IPS-15b (cell line): ENCODE data around the gene SMC4.

Experiments
- H3K27me3 ChIP-seq: one replicate; pipeline ENCODE4 v1.6.1; 2013; ENCODE audit warnings: low read length; ENCODE audit not compliant: control insufficient read depth, insufficient read depth
- H3K36me3 ChIP-seq: one replicate; pipeline ENCODE4 v1.6.1; 2013; ENCODE audit warnings: low read length; ENCODE audit not compliant: control insufficient read depth, insufficient read depth
- H3K4me1 ChIP-seq: one replicate; pipeline ENCODE4 v1.6.1; 2013; ENCODE audit warnings: mild to moderate bottlenecking, low read length; ENCODE audit not compliant: control insufficient read depth, insufficient read depth
- H3K4me3 ChIP-seq: one replicate; pipeline ENCODE4 v1.5.1; 2013; ENCODE audit warnings: low read depth, low read length
- H3K9ac ChIP-seq: one replicate; pipeline ENCODE4 v1.6.1; 2013; ENCODE audit warnings: low read depth, mild to moderate bottlenecking, low read length
- H3K9me3 ChIP-seq: one replicate; pipeline ENCODE4 v1.6.1; 2013; ENCODE audit warnings: mild to moderate bottlenecking, low read length; ENCODE audit not compliant: control insufficient read depth, insufficient read depth

The SMC4 gene

DNA sequence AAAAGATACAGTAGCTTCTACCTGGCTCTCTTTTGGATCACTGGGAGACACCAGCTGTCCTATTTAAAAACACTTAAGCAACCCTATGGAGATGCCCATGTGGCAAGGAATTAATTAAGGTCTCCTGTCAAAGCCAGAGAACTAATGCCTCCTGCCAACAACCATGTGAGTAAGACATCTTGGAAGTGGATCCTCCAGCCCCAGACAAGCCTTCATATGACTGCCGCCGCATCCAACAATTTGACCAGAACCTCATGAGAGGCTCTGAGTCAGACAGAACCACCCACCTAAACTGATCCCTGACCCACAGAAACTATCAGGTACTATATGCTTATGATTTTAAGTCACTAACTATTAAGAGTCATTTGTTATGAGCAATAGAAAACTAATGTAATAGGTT is 22.8 kb upstream of the SMC4 start:
- Histone ChIP-seq H3K4me3 (no peak overlapping the region), H3K4me1 (peaks cover 7% of the 10 kb centered on the region), H3K9ac (no peak overlapping the region), H3K36me3 (no peaks in the 10 kb centered on the region), H3K27me3 (no peaks in the 10 kb centered on the region), H3K9me3 (no peaks in the 10 kb centered on the region)

DNA sequence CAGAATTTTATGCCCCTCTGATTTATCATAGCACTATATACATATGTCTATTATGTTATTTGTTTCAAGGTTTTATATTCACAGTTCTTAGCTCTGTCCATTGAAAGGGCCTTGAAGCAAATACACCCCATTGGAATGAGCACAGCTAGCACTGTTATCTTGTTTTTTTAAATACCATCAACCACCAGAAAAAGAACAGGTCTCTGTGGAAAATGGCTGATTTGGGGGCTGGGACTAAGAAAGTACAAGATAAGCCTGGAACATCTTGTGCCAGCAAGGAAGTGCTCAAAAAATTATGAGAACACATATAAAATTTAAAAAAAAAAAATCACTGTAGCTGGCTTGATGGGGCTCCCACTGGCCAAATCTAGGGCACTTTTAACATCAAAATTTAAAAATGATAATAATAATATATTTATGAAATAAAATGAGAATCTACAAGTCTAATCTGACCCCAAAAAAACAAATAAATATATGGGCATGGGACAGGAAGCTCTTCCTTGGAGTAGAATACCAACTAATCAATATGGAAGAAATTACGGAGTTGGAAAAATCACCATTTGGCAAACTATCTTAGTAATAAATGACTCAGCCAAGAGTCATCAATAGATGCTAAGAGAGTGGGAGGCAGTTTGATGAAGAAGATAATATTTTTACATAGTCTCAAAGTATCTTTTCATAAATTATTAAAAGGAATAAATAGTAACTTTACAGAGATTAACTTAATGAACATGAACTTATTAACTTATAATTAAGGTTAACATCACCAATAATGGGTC is 20.9 kb upstream of the SMC4 start:
- H3K4me3 ChIP-seq = no peak overlapping the region
- H3K9me3 ChIP-seq = no peaks in the 10 kb centered on the region
- peaks cover 7% of the 10 kb centered on the region for H3K4me1 ChIP-seq
- H3K36me3 ChIP-seq = no peaks in the 10 kb centered on the region
- H3K9ac ChIP-seq = no peak overlapping the region
- no peaks in the 10 kb centered on the region for H3K27me3 ChIP-seq

DNA sequence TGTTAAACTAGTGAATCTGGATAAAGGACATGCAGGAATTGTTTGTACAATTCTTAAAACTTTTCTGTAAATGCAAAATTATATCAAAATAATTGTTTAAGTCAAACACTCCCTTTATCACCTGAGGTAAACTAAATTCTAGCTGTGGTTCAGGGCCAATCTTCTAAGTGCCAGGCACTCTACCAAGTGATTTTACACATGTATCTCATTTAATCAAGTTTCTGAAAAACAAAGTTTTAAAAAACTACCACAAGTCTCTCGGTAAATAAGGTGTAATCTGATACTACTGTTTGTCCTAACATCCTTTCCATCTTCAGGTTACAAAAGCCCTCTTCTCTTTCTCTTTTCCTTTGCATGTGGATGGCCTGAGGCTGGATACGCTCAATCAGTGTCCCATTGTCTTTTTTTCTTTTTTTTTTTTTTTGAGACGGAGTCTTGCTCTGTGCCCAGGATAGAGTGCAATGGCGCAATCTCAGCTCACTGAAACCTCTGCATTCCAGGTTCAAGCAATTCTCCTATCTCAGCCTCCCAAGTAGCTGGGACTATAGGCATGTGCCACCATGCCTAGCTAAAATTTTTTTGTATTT is 19.7 kb upstream of the SMC4 start:
- Histone ChIP-seq H3K9me3 (no peaks in the 10 kb centered on the region), H3K9ac (no peak overlapping the region), H3K36me3 (no peaks in the 10 kb centered on the region), H3K4me3 (peak overlapping the region; percentile 16), H3K4me1 (peaks cover 7% of the 10 kb centered on the region), H3K27me3 (no peaks in the 10 kb centered on the region)

DNA sequence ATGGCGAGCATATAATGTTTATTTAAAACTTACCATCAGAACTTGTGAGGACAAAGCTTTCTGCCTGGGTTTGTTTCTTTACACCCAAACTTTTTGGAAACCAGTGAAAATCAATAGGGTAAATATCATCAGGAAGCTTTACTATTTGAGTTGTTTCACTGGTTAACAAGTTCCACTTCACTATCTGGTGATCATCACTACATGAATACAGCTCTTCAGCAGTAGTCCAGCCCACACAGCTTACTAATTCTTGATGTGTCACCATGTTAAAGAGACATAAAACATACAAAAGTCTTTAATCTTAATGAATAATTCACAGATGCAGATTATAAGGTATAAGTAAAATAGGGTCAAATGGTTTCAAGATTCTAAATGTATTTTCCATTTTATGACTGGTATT is 18.0 kb upstream of the SMC4 start:
- no peaks in the 10 kb centered on the region for H3K9me3 ChIP-seq
- no peak overlapping the region for H3K4me3 ChIP-seq
- H3K4me1 ChIP-seq = peaks cover 7% of the 10 kb centered on the region
- H3K36me3 ChIP-seq = no peaks in the 10 kb centered on the region
- H3K27me3 ChIP-seq = no peaks in the 10 kb centered on the region
- no peak overlapping the region for H3K9ac ChIP-seq

DNA sequence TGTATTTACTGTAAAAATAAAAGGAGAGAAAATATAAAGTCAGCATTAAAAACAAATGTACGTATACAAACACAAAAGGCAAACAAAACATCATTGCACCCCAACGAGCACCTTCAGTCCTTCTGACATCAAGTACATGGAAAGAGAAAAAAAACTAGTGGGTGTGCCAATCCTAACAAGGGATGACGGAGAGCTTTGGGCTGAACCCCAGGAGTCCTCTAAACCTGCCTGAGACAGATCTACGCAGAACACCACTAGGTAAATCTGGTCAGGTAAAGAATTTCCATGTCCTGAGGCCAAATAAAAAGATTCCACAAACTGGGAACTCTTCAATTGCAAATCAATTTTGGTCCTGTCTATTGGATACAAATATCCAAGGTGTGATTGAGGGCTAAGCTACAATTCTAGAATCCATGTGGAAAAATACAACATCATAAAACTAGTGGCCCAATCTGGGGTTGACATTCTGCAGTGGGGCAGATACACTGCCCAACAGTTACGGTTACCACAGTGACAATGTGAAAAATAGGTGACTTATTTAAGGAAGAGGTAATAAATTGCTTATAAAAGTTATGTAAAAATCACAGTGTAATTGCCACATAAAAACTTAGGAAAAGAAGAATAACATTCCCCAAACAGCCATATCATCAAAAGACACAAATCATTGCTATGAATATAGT is 14.7 kb upstream of the SMC4 start:
- Histone ChIP-seq H3K4me1 (peaks cover 5% of the 10 kb centered on the region), H3K9ac (no peak overlapping the region), H3K36me3 (no peaks in the 10 kb centered on the region), H3K9me3 (no peaks in the 10 kb centered on the region), H3K27me3 (no peaks in the 10 kb centered on the region), H3K4me3 (no peak overlapping the region)

DNA sequence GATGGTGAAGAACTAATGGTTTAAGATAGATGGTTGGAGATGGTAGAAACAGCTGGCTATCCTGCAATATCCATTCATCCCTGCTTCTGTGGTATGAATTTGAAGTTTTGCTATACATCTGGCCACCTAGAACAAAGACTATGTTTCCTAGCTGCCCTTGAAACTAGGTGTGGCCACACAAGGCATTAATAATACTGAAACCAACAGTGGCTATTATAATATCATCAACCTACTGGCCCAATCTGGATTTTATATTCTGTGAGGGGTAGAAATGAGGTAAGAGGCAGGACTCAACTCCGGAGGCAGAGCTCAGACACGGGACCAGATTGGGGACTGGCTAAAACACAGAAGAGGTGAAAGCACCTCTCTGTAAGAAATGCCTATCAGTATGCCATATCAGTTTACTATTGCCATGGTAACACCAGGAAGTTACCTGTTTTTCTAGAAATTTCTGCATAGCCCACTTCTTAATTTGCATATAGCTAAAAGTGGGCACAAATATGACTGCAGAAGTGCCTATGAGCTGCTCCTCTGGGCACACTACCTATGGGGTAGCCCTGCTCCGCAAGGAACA is 8.8 kb upstream of the SMC4 start:
- Histone ChIP-seq H3K4me3 (no peak overlapping the region), H3K36me3 (no peaks in the 10 kb centered on the region), H3K9me3 (no peaks in the 10 kb centered on the region), H3K27me3 (no peaks in the 10 kb centered on the region), H3K4me1 (no peaks in the 10 kb centered on the region), H3K9ac (no peak overlapping the region)

DNA sequence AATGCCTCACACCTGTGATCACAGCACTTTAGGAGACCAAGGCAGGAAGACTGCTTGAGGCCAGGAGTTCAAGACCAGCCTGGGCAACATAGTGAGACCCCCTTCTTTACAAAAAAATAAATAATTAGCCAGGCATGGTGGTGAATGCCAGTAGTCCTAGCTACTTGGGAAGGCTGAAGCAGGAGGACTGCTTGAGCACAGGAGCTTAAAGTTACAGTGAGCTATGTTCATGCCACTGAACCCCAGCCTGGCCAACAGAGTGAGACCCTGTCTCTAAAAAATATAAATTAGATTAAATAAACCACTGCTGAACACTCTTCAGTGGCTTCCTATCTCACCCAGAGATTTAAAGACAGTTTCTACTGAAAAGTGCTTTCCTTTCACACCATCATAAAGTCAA is 6.7 kb upstream of the SMC4 start:
- Histone ChIP-seq H3K4me1 (no peaks in the 10 kb centered on the region), H3K4me3 (no peak overlapping the region), H3K9me3 (no peaks in the 10 kb centered on the region), H3K27me3 (no peaks in the 10 kb centered on the region), H3K9ac (no peak overlapping the region), H3K36me3 (no peaks in the 10 kb centered on the region)

DNA sequence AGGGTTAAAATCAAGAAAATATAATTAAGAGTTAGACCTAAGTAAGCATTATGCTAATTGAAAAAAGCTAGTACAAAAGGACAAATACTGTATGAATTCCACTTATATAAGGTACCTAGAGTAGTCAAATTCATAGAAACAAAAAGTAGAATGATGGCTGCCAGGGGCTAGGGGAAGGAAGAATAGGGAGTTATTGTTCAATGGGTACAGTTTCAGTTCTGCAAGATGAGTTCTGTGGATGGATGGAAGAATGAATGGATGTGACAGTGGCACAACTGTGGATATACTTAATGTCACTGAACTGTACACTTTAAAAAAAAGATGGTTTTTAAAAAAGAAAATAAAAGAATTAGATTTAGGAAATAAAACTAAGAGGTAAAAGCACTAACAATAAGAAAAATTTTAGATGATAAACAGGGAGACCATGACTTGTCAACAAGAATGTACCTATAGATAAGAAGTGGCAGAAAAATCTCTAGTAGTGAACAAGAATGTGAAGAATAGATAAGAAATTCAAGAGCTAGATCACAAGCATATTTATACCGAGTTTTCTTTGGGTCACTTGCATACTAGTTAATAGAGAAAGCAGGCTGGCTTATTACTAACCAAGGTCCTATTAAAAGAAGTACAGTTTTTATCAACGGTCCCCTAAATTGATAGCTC is 6.0 kb upstream of the SMC4 start:
- Histone ChIP-seq H3K36me3 (no peaks in the 10 kb centered on the region), H3K27me3 (no peaks in the 10 kb centered on the region)

DNA sequence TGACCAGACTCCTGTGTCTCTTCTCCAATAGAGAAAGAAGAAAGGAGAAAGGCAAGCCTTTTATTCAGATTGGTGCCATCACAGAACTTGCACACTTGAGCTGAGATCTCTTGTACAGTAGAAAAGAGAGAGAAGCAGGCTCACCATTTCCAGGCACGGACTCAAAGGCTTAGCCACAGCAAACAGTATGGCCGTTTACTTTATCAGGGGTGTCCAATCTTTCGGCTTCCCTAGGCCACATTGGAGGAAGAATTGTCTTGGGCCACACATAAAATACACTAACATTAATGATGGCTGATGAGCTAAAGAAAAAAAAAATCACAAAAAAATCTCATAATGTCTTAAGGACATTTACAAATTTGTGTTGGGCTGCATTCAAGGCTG is 5.4 kb upstream of the SMC4 start:
- H3K27me3 ChIP-seq = no peaks in the 10 kb centered on the region
- no peaks in the 10 kb centered on the region for H3K36me3 ChIP-seq
- no peaks in the 10 kb centered on the region for H3K9me3 ChIP-seq
- peaks cover 3% of the 10 kb centered on the region for H3K4me1 ChIP-seq
- no peak overlapping the region for H3K9ac ChIP-seq
- H3K4me3 ChIP-seq = no peak overlapping the region

More for the DNA sequence above, 6.0 kb upstream of the SMC4 start:
- Histone ChIP-seq H3K4me1 (peaks cover 3% of the 10 kb centered on the region), H3K4me3 (no peak overlapping the region), H3K9me3 (no peaks in the 10 kb centered on the region), H3K9ac (no peak overlapping the region)

DNA sequence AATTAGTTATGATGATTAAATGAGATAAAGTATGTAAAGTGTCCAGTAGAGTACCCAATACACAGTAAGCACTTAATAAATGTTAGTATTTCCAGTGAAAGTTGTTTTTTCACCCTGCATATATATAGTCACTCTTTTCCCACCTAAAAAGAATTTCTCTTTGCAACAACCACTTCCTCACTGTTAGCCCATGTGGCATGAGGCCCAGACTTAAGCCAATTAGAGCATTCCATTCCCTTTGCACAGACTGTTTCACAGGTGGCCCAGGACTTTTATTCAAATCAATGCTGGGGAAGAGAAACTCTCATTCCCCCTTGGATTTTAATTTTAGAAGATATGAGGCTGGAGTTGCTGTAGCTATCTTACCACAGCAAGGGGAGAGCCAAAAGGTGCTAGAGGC is 4.2 kb upstream of the SMC4 start:
- Histone ChIP-seq H3K9me3 (no peaks in the 10 kb centered on the region), H3K4me3 (no peak overlapping the region), H3K36me3 (no peaks in the 10 kb centered on the region), H3K9ac (no peak overlapping the region), H3K27me3 (no peaks in the 10 kb centered on the region), H3K4me1 (peaks cover 3% of the 10 kb centered on the region)

DNA sequence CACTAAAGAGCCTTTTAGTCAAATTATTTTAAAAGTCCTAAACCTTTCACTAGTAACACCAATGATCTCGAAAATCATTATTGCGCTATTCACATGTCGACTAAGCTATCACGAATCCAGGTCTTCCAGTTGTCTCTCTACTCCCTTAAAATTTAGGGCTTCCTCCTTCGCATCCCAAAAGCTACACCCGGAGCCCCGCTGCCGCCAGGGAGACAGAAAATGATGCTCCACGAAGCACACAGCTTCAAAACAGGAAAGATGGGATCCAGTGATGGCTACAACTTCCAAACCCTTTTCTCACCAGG is 678 bp upstream of the SMC4 start:
- Histone ChIP-seq H3K36me3 (no peaks in the 10 kb centered on the region), H3K4me3 (peak overlapping the region; percentile 86), H3K9ac (peak overlapping the region; percentile 88), H3K9me3 (no peaks in the 10 kb centered on the region), H3K4me1 (peaks cover 3% of the 10 kb centered on the region), H3K27me3 (no peaks in the 10 kb centered on the region)
